ENCODE results near the gene TACC2. TPM values are rescaled to one million over a fixed set of nuclear protein-coding genes. Genes with fewer than 3 reads are reported as not detected.
"Not testable (repeated sequence)": the region's sequence is repeated elsewhere in the genome, so short reads cannot be mapped to it uniquely, and the experiment has no call there.

Gene TACC2
- total RNA-seq, 2 donors from 2014 or later = 210 to 237 TPM

DNA sequence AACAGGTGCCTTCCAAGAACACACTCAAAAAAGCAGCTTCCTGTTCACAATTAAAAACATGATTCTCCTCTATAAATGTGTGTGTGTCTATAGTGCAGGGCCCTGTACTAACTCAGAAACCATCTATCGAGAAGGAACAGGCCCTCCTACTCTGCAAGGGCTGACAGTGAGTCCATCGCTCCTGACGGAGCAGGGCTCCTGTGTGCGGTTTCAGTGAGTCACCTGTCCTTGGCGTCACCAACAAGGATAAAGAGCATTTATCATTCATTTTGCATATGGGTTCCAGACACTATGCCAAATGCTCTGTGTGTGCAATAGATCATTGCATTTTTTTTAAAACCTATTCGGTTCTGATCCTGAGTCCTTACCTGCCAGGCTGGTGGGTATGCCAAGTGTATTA is 63.7 kb downstream of the TACC2 start:
- intact Hi-C loops (cut with DNase I) = loop anchor here (5.0 to 10.0 kb wide), 3 partner anchors 60 to 172 kb away; no protein-coding TSS in a partner anchor
- no peak for DNase-seq
- no peak for ATAC-seq

DNA sequence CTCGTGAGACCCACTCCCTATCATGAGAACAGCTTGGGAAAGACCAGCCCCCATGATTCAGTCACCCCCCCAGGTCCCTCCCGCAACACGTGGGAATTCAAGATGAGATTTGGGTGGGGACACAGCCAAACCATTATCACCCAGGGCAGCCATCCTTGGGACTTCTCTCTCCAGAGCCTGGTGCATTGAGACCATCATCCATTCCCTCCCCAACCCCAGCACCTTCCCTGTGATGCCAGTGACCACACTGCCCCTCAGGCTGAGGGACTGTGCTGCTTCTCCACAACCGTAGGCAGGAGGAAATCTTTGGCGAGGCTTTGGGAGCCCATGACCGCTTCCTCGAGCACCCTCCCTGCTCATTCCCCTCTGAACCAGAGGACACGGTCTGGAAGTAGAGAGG is 64.4 kb downstream of the TACC2 start:
- intact Hi-C loops (cut with DNase I) = loop anchor here (5.0 to 10.0 kb wide), 3 partner anchors 59 to 171 kb away; no protein-coding TSS in a partner anchor
- ATAC-seq = no peak
- no peak for DNase-seq

DNA sequence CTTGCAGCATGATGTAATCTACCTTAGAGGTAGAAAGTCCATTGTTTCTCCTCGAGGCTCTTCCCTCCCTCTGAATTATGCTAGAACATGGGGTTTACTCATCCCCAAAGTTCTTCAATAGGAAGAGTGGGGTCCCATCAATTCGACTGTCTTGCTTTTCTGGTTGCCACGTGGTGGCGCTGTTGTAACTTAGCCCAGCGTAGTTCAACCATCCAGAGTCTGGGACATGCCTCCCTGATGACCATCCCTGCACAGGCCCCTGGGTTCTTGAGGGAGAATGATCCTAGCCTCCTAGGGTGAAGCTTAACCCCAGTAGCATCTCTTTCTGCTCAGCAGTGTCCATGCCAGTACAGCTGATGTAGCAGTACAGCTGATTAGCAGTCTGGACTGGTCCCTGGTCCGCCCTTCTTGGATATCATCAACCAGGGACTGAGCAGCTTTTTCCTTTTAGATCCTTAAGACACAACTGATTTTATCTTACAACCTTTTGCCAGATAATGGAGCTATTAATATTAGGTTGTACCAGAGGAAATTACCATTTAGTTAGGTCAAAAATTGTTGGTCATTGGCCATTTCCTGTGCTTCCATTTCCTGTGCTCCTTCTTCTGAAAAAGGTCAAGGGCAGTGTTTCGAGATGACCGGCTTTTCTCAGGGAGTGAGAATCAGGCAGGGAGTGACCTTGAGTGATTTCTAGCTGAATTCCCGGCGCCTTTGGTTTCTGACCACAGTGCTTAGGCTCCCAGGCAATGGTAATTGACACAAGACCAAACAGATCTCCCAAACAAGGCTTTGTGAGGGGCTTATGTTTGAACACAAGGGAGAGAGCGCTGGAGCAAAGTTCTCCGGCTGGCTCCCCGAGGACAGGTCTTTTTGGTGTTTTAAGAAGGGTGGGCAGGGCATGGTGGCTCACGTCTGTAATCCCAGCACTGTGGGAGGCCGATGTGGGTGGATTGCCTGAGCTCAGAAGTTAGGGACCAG is 65.4 kb downstream of the TACC2 start:
- DNase-seq (peak; percentile 76), ATAC-seq (peak; percentile 77 to 78)
- intact Hi-C loops (cut with DNase I) = loop anchor here (5.0 to 10.0 kb wide), 3 partner anchors 58 to 170 kb away; no protein-coding TSS in a partner anchor

DNA sequence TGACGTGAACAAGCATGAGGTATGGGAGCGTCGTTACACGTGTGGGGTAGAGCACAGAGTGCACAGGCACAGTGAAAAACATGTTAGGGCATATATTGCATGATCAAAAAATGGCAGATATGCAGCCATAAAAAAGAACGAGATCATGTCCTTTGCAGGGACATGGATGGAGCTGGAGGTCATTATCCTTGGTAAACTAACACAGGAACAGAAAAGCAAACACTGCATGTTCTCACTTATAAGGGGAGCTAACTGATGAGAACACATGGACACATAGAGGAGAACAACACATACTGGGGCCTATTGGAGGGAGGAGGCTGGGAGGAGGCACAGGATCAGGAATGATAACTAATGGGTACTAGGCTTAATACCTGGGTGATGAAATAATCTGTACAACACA is 66.3 kb downstream of the TACC2 start:
- no peak for ATAC-seq
- DNase-seq = no peak
- intact Hi-C loops (cut with DNase I) = loop anchor here (10.0 kb wide), 2 partner anchors 60 to 170 kb away; no protein-coding TSS in a partner anchor

DNA sequence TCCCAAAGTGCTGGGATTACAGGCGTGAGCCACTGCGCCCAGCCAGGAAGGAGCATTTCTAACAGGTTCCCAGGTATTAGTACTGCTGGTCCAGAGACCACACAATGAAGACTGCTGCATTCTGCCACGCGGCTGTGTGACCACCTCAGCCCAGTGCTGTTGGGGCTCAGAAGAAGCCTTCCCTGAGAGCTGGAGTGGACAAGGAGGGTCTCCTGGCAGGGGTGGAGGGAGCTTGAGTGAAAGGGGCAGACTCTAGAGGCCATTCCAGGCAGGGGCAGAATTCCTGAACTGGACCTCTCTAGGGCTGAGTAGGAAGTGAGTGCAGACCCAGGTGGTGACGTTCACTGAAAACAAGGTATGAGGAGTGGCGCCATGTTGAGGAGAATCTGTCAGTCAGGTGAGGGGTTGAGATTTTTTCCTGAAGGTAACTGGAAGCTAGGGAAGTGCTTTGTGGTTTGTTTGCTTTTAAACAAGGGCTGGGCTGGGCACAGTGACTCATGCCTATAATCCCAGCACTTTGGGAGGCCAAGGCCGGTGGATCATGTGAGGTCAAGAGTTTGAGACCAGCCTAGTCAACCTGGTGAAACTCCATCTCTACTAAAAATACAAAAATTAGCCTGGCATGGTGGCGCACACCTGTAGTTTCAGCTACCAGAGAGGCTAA is 67.6 kb downstream of the TACC2 start:
- no peak for ATAC-seq
- intact Hi-C loops (cut with DNase I) = loop anchor here (10.0 kb wide), 2 partner anchors 58 to 168 kb away; no protein-coding TSS in a partner anchor
- DNase-seq = no peak

DNA sequence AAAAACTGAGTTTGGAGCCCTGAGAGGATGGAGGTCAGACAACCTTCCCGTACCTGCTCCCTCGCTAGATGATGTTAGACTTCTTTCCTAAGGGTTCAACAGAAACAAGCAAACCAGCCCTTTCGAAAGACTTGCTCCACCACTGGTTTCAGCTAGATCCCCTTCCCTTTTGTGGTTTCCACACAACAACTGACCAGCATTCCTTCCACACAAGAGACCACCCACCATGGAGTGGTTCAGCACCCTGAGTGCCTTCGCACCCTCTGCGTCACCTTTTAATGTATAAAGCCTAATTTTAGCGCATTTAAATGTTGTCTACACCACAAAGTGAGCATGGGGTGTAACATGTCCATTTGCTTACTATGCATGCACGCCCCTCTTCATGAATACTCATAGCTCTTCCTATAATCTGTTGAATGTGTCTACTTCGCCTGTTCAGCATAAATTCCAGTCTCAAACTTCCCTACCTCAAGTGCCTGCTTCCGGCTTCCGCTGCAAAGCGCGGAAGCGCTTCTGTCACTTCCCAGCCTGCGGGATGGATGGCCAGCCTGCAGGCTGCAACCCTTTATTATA is 69.0 kb downstream of the TACC2 start:
- DNase-seq (no peak), ATAC-seq (no peak)
- intact Hi-C loops (cut with DNase I) = loop anchor here (10.0 kb wide), 2 partner anchors 57 to 167 kb away; no protein-coding TSS in a partner anchor

DNA sequence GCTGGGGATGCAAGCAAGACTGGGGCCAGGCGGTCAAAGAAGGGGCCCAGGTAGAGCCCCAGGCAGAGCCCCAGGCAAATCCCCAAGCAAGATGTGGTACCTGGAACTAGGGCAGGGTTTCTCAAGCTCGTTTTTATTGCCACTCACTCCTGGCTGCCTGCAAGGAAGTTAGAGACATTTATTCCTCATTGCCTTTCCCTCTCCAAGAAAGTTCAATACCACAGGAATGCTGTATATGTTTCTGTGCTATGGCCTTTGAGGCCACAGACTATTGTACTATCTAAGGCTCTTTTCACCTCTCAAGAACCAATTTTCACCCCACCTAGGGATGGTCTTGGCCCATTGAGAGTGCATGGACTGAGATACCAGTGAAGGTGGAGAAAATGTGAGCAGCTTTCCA is 71.3 kb downstream of the TACC2 start:
- ATAC-seq = no peak
- no peak for DNase-seq
- intact Hi-C loops (cut with DNase I) = no loop called here

DNA sequence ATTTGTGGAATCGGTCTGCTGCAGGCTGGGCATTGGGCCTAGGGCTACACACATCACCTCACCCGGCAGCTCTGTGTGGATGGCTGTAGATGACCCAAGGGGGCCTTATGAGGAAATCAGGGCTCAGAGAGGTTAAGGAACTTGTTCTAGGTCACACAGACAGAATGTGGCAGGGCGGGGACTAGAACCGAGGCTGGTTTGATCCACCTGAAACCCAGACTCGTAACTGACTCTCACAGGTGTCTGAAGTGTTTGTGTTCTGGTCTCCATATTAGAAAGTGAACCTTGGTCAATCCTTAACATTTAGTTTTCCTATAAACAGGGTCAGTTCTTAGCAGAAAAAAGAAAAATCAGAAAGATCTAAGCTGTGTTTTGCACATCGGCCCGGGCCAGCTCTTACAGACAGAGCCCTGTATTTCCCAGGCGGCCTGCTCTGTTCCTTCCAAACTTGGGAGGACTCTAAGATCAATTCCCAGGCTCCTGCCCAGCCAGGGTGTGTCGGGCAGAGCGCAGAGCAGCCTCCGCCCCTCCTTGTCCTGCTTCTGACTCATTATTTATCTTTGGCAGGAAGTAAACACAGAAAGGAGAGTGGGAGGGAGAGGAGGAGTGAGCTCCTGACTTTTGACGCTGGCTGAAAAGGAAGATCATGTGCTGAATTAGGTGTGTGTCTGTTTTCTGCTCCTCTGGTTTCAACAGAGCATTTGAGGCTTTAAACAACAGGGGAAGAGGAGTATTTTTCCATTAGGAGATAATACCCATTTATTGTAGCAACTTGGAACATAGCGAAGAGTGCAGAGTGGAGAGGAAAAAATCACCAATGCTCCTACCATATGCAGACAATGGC is 74.1 kb downstream of the TACC2 start:
- intact Hi-C loops (cut with DNase I) = no loop called here
- DNase-seq (peak; percentile 88), ATAC-seq (peak; percentile 98 to 99)

DNA sequence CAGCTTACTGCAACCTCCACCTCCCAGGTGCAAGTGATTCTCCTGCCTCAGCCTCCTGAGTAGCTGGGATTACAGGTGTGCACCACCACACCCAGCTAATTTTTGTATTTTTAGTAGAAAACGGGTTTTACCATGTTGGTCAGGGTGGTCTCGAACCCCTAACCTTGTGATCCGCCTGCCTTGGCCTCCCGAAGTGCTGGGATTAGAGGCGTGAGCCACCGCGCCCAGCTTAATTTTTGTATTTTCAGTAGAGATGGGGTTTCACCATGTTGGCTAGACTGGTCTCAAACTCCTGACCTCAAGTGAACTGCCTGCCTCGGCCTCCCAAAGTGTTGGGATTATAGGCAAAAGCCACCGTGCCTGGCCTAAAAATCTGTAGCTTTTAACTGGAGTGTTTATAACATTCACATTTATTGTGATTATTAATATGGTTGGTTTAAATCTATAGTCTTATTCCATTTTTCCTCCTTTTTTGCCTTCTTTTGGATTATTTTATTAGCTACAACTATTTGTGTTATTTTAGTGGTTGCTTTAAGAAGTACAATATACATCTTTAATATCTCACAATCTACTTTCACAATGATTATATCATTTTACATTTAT is 77.5 kb downstream of the TACC2 start:
- ATAC-seq; DNase-seq; intact Hi-C loops (cut with DNase I): not testable (repeated sequence)

DNA sequence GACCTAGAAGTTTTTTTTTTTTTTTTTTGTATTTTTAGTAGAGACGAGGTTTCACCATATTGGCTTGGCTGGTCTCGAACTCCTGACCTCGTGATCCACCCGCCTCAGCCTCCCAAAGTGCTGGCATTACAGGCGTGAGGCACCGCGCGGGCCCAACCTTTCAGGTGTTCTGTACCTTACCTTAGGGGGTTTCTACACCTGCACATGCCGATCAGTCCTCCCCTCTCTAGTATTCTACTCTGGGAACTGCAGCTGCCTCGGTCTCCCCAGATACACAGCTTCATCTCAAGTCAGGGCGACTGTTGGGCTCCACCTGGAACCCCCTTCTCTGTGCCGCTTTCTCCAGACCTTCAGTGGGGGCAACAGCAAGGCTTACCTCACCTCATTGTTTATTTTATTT is 79.9 kb downstream of the TACC2 start:
- DNase-seq = no peak
- no peak for ATAC-seq
- intact Hi-C loops (cut with DNase I) = no loop called here

DNA sequence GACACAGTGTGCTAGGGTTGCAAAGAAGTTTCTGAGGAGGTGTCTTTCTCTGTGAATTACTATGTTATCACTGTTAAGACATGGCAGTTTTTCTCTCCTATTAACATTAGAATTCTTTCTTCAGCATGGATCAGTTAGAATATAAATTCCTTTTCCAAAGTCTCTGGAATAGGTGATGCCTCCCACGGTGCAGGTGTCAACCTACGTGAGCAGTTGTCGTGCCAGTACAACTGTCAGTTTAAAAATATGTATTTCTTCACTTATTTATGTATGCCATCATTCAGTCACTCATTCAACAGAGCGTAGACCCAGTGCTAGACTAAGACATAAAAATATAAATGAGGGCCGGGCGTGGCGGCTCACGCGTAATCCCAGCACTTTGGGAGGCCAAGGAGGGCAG is 83.5 kb downstream of the TACC2 start:
- no peak for ATAC-seq
- intact Hi-C loops (cut with DNase I) = no loop called here

DNA sequence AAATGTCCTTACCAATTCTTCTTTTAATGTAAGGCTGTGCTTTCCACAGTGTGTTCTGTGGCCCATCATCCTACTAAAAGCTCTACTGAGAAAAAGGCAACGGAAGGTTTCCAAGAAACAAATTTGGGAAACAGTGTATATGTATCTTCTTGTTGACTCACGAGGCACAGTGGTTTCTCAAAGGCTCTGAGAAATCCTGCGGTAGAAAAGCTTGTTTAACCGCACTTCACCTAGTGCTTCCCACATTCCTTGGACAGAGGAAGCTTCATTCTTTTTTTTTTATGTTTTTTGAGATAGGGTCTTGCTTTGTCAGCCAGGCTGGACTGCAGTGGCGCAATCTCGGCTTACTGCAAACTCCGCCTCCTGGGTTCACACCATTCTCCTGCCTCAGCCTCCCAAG is 84.5 kb downstream of the TACC2 start:
- intact Hi-C loops (cut with DNase I) = no loop called here
- no peak for DNase-seq
- no peak for ATAC-seq

More for the DNA sequence above, 83.5 kb downstream of the TACC2 start:
- DNase-seq = no peak

DNA sequence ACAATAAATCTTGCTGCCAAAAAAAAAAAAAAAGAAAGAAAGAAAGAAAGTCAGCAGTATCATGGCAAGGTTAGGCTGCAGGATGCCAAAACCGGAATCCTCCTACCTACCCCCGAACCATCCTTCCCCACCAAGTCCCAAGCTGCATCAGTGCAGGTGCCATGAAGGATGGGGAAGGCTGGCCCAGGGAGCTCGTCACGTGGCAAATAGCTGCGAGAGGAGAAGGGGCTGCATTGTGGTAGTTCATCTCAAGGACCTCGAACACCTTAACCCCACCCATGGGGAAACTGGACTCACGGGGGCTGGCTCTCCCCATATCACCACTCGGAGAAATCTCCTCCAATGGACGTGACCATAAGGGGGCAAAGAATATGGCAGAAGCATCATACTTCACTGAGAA is 86.2 kb downstream of the TACC2 start:
- intact Hi-C loops (cut with DNase I) = no loop called here
- no peak for DNase-seq
- no peak for ATAC-seq

DNA sequence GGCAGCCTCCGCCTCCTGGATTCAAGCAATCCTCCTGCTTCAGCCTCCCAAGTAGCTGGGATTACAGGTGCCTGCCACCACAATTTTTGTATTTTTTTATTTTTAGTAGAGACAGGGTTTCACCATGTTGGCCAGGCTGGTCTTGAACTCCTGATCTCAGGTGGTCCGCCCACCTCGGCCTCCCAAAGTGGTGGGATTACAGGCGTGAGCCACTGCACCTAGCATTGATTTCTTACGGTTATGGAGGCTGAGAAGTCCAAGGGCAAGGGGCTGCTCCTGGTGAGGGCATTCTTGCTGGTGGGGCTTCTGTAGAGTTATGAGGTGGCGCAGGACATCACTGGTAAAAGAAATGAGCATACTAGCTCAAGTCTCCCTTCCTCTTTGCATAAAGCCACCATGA is 86.9 kb downstream of the TACC2 start:
- DNase-seq; intact Hi-C loops (cut with DNase I); ATAC-seq: not testable (repeated sequence)

DNA sequence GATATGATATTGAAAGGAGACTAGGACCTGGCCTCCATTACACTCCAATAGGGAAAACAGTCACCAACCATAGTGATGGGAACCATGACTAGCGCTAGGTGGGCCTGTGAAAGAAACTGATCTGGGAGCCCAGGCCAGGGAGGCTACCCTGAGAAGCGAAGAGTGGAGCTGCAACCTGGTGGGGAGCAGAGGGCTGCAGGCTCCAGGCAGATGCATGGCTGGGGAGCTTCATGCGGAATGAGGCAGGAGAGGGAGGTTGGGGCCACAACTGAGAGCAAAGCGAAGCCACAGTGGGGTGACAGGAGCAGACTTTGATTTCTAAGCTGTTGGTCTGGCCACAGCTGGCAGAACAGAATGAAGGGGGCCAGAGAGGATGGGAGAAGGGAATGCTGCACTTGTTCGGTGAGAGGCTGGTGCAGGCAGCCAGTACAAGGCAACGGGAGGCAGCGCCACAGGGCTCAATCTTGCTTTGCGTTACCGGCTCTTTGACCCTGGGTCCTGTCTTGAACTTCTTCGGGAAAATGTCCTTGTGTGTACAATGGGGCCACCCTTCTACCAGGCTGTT is 88.4 kb downstream of the TACC2 start:
- ATAC-seq = no peak
- intact Hi-C loops (cut with DNase I) = no loop called here
- no peak for DNase-seq

DNA sequence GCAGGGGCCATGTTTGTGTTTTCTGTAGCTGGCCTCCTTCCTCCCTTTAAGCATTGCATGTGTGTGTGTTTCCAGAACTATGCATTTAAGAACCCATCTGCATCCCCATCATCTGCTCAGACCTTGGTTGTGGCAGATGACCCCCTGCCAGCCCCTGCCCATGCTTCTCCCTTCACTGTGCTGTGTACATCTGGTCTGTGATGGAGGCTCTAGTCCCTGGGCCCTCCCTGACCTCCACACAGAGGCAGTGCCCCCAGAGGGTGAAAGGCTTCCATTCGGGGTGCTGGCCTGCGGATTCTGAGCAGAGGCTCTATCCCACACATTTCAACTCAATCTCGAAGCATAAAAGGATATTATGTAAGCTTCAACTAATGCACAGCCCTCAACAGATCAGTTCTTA is 89.4 kb downstream of the TACC2 start:
- ATAC-seq (peak in 1 of 2 donors; percentile 10), DNase-seq (no peak)
- intact Hi-C loops (cut with DNase I) = no loop called here

DNA sequence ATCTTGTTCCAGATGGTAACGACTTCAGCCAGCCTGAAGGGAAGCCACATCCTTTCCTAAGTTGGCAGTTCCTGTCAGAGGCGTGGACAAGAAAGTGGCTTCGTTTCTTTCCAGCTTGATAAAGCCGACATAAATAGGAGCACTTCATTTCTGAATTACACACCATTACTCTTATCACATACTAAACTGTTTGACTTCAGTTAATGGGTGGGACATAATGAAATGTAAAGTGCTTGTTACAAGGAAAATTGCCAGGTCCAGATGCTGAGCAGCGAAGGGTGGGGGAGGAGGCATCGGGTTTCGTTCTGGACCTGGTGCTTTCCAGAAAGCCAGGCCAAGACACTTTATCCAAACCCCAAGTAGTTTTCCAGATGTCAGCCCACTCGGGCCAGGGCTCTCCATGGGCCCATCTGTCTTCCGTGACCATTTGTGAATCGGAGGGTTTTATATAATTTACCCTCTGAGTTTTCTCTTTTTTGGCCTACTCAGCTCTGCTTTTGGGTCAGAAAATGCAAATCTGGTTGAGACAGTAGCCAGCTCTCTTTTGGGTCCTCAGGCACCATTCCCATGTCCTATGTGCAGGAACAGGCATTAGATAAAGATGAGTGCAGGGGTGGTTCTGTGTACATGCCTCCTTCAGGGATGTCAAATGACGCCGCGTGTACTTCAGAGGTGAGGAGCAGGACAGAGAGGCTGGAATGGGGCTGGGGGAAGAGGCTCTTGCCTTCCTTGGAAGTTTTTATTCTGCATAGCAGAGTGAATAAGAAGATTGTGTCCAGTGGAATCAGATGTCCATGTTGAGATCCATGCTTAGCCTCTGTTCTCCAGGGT is 90.2 kb downstream of the TACC2 start:
- intact Hi-C loops (cut with DNase I) = no loop called here
- ATAC-seq (peak; percentile 63 to 64), DNase-seq (no peak)

All from left cardiac atrium (tissue), 4 donors.